AML-193 (cell line): ENCODE results near the gene ELN.
A peak's percentile ranks its signal among the peaks of the same experiment; 100 is the strongest.

Experiments used
- DNase-seq, 2 experiments: peaks; one replicate each; lab custom pipeline; 2025; lab: John Stamatoyannopoulos, UW

The ELN gene

DNA sequence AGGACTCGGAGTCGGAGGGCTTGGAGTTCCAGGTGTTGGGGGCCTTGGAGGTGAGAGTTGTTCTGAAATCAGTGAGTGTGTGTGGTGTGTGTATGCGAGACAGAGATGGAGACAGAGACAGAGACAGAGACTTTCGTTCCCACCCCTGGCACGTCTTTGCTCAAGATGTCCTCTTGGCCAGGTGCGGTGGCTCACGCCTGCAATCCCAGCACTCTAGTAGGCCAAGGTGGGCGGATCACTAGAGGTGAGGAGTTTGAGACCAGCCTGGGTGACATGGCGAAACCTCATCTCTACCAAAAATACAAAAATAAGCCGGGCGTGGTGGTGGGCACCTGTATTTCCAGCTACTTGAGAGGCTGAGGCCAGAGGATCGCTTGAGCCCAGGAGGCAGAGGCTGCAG, 35.7 kb downstream of the ELN start:
- no peak for DNase-seq

DNA sequence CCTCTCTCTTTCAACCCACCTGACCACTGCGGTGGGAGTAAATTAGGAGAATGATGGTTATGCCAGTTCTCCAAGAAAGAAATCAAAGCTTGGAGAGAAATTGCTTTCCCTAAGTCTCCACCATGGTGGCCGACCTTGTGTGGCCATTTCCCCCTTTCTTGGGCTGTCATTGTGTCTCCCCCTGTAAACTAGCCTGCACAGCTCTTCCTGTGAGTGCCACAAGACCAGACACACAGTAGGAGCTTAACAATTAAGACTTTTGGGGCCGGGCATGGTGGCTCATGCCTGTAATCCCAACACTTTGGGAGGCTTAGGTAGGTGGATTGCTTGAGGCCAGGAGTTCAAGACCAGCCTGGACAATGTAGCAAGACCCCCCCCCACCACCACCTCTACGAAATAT, 36.7 kb downstream of the ELN start:
- DNase-seq = no peak

DNA sequence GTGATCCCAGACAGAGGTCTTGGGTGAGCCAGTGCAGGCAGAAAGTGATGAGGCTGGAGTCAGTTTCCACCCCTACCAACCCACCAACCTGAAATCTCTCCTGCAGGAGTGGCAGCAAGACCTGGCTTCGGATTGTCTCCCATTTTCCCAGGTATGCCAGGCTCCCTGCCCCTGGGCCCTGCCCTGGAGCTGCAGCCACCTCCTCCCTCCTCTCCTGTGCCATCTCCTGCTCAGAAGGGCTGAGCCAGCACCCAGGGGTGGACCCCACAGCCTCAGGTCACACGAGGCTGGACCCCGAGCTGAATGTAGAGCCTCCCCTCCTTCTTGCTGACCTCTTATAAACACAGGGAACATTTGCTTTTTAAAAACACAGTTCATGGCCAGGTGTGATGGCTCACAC, 38.7 kb downstream of the ELN start:
- no peak for DNase-seq

DNA sequence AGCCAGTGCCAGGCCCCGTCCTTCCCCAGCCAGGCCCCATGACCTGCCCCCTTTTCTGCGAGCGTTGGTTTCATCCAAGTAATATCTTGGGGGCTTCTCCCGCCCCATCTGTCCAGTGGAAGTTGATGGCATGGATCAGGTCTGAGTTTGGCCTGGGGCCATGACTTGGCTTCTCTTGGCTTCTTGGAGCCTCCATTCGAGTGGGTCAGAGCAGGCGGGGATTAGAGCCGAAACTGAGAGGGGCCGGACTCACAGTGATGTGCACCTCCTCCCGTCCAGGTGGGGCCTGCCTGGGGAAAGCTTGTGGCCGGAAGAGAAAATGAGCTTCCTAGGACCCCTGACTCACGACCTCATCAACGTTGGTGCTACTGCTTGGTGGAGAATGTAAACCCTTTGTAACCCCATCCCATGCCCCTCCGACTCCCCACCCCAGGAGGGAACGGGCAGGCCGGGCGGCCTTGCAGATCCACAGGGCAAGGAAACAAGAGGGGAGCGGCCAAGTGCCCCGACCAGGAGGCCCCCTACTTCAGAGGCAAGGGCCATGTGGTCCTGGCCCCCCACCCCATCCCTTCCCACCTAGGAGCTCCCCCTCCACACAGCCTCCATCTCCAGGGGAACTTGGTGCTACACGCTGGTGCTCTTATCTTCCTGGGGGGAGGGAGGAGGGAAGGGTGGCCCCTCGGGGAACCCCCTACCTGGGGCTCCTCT, 40.6 kb downstream of the ELN start:
- DNase-seq = no peak

DNA sequence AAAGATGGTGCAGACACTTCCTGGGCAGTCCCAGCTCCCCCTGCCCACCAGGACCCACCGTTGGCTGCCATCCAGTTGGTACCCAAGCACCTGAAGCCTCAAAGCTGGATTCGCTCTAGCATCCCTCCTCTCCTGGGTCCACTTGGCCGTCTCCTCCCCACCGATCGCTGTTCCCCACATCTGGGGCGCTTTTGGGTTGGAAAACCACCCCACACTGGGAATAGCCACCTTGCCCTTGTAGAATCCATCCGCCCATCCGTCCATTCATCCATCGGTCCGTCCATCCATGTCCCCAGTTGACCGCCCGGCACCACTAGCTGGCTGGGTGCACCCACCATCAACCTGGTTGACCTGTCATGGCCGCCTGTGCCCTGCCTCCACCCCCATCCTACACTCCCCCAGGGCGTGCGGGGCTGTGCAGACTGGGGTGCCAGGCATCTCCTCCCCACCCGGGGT, 41.1 kb downstream of the ELN start:
- DNase-seq = no peak

DNA sequence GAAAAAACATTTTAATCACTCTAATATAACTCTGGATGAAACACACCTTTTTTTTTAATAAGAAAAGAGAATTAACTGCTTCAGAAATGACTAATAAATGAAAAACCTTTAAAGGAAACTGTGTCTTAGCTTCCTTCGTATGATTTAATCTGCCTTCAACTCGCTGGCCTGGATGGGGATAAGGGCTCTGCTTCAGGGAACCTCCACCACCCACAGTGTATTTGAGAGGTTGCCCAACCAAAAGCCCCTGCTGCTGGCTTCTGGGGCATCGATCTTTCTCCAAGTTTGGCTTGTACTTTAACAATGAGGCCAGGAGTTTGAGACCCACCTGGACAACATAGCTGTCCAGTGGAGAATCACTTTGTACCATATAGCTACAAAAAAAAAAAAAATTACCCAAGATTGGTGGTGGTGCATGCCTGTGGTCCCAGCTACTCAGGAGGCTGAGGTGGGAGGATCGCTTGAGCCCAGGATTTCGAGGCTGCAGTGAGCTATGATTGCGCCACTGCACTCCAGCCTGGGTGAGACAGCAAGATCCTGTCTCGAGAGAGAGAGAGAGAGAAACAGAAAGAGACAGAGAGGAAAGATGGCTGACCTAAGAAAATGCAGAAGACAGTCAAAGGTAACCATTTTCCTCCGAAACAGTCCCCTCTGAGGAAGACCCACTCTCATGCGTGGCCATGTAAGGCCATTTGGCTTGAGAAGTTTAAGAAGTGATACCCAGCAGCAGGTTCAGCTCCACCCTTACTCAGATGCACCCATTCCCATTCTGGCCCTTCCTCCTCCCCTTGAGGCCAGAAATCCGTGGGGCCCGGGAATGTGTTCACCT, 42.0 kb downstream of the ELN start:
- DNase-seq = no peak

DNA sequence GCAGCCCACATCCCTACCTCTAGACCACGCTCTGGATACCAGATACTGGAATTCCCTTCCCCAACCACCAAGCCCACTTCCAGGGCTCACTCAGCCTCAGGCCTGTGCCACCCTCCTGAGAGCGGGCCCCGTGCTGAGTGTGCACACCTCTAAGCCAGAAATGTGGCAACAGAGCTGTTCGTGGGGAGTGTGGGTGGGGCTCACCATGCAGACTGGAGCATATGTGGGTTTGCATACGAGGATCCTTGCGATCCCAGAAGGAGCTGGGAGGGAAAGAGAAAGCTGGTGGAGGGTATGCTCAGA, 42.6 kb downstream of the ELN start:
- no peak for DNase-seq

DNA sequence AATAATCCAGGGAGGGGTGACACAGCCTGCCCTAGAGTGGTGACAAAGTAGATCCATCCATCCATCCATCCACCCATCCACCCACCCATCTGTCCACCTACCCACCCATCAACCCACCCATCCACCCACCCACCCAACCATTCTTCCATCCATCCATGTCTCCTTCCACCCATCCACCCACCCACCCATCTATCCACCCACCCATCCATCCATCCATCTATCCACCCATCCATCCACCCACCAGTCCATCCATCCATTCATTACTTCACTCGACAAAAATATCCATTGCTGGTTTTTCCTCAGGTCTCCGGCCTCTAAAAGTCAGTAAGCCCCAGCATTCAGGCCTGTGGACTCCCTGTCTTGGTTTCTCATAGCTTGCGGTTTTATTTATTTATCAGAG, 43.1 kb downstream of the ELN start:
- no peak for DNase-seq

DNA sequence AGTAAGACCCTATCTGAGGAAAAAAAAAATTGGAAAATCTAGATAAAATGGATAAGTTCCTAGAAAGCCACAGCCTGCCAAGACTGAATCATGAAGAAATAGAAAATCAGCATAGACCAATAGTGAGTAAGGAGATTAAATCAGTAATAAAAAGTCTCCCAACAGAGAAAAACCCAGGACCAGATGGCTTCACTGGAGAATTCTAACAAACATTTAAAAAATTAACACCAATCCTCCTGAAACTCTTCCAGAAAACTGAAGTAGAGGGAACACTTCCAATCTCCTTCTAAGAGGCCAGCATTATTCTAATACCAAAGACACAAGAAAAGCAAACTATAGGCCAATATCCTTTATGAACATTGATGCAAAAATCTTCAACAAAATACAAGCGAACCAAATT, 46.8 kb downstream of the ELN start:
- no peak for DNase-seq

DNA sequence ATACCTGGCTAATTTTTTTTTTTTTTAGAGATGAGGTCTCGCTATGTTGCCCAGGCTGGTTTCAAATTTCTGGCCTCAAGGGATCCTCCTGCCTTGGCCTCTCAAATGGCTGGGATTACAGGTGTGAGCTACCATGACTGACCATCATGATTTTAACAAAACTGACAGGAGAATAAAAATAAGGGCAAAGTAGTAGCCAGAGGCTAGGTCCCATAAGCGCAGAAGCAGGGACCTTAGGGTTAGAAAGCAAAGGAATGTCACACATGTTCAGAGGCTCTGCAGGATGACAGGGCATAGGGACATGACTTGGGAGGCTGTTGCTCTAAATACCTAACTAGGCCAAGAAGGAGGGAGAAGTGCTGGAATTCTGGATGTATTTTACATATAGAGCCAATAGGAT, 50.5 kb downstream of the ELN start:
- DNase-seq = no peak

DNA sequence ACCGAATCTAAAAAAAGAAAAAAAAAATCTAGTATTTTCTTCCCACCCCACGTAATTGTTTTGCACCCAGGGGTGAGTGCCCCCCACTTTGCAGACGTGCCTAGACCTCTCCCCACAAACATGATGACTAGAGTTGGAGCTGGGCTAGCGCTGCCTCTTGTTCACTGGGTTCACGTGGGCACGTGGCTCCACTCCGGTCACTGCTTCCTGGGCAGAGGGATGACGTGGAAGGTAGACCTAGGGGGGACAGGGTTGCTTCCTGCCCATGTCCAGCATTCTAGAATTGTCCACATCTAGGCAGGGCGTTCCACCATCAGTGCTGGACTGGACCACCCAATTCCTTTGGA, 54.8 kb downstream of the ELN start:
- DNase-seq = no peak

DNA sequence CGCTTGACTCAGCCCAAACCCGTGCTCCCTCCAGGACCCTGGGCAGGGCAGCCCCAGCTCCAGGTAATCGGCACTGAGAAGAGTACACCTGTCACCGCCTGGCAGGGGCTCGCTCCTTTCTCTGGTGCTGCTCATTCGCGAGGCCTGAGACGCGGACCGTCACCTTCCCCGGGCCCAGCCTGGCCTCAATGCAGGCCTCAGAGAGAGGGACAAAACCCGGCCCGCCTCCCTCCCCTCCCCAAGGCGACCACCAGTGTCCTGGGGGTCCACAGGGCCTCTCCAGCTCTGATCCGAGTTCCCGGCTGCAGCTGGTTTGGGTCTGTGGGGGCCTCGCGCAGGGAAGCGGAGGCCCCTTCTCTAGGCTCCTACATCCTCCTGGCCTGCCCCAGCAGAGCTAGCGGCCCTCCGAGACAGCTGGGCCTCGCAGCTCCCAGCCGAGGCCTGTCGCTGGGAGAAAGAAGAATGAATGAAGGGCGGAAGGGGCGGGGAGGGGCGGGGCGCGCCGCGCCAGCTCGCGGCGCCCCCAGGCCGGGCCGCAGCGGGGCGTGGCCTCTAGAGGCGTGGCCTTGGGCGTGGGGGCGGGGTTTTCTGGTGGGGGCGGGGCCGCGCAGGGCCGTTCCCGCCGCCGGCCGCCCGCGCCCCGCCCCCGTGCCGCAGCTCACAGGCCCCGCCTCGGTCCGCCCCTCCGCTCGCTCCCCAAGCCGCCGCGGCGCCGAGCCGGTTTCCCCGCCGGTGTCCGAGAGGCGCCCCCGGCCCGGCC, 55.3 kb downstream of the ELN start, which contains the start of gene LIMK1:
TSS of gene LIMK1 (plus strand) at position 688 of the 760 bp plus-strand sequence. CDS start 187 bp downstream, outside the sequence.
- DNase-seq = peak; percentile 51 to 67

DNA sequence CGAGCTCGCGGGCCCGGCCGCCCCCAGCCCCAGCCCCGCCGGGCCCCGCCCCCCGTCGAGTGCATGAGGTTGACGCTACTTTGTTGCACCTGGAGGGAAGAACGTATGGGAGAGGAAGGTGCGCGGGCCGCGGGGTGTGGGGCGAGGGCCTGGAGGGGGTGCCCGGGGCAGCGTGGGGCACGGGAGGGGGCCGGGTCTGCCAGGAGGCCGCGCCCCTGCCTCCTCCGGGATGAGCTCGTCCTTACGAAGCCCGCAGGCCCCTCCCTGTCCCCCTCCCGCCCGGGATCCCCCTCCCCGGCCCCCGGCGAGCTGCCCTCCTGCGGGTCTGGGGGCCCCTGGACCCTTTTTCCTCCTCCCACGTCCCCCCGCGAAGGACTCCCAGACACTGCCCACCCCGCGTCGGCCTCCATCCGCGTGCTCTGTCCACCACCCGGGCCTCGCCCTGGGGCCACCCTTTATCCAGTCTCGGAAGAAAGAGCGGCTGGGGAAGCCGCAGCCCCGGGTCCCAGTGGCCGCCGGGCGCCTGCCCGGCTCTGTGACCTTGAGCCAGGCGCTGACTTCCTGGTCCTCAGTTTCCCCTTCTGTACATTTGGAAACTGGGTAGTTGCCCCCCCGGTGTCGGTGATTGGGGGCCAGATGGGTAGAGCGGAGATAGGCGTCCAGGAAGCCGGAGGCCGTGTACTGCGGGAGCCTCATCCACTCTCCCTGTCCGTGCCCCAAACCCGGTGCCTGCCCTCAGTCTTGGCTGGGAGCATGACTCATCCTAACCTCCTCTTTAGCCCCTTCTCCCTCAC, 56.2 kb downstream of the ELN start:
- DNase-seq = peak in 1 of 2 experiments; percentile 8

DNA sequence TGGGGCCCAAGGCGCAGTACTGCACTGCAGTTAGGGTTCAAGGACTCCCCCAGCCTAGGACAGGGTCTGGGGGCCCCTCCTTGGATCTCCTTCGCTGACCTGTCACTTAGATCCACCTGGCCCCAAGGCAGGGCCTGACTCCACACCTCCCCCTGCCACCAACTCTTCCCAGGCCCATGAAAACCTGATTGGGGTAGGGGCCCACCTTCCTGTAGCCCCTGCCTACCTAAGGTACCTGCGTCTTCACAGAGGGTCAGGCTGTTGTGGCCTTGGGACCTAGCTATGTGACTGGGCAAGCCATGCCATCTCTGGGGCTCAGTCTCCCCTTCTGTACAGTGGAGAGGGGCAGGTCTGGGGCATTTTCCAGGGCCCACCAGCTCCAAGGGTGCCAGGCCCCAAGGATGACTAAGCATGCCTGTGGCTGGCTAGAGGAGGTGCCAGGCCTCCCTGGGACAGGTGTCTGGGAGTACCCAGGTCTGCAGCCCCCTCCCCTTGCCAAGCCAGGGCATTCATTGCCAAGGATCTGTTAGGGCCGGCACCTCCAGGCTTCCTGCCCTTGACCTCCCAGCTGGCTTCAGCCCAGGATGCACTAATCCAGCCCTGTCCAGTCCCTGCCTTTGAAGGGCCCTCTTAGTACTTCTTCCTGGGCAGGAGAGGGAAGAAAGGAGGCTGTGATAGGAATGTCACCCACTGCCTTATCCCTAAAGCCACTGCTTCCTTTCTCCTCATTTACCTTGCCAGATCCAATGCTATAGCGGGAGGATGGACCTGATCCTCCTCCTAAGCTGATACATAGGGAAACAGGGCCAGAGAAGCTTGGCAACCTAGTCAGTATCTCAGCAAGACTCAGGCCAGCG, 57.0 kb downstream of the ELN start:
- no peak for DNase-seq

DNA sequence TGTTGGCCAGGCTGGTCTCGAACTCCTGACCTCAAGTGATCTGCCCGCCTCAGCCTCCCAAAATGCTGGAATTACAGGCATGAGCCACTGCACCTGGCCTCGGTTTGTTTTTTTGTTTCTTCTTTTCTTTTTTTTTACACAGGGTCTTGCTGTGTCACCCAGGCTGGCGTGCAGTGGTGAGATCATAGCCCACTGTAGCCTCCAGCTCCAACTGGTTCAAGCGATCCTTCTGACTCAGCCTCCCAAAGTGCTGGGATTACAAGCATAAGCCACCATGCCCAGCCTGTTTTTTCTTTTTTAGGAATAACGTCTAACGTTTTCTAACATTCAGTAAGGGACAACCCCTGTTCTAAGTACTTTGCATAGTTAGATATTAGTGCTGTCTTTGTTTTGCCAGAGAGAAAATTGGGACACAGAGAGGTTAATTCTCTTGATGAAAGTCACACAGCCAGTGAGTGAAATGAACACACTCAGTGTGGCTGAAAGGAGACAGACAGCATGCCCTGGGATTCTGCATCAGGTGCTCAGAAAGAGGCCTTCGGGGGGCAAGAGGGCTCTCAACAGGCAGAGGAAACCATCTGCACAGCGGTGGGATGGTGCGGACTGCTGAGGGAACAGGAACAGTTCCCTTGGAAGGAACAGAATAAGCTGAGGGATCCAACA, 59.9 kb downstream of the ELN start:
- no peak for DNase-seq

DNA sequence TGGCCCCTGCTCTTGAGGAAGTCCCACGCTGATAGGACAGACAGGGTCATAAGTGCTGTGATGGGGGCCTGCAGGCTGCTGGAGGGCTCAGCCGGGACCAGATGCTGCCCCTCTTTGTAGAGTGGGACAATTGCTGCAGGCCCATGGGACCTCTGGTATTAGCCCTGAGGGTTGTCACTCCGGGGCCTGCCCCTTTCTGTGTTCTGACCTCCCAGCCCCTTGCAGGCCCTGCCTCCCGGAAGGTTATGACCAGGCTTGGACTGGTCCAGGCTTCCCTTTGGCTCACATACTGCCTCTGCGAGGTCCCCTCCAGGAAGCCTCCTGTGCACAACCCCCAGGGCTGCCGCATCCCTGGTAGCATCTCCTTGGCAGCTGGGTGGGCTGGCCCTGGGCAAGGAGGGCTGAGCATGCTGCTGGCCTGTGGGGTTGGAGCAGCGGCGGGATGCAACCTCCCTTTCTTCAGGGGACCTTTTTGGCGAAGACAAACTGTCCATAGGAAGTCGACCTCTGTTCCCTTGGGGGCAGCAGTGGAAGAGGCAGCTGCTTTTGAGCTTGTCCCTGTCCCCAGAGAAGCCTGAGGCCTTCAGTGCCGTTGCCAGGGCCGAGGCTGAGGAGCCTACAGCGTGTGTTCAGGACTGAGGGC, 64.5 kb downstream of the ELN start:
- no peak for DNase-seq

DNA sequence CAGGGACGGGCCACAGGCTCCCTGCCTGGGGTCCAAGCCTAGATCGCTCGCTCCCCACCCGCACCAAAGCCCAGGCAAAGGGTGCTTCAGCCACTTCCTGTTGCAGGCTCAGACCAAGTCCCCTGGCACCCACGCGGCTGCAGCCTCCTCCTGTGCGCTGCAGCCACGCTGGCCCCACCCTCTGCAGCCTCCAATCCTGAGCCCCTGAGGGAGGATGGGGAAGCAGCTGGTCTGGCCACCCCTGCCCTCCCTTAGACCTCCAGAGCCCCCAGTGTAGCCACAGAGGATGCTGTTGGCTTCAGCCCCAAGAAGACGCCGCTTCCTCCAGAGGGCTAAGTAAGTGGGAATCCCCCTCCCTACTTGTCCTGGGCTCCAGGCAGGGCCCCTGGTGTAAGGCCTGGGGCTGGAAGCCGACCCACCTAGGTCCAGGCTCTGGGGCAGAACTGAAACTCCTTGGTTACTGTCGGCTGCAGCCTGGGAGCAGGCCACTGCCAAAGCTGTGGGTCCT, 65.0 kb downstream of the ELN start:
- DNase-seq = peak in 1 of 2 experiments; percentile 3

DNA sequence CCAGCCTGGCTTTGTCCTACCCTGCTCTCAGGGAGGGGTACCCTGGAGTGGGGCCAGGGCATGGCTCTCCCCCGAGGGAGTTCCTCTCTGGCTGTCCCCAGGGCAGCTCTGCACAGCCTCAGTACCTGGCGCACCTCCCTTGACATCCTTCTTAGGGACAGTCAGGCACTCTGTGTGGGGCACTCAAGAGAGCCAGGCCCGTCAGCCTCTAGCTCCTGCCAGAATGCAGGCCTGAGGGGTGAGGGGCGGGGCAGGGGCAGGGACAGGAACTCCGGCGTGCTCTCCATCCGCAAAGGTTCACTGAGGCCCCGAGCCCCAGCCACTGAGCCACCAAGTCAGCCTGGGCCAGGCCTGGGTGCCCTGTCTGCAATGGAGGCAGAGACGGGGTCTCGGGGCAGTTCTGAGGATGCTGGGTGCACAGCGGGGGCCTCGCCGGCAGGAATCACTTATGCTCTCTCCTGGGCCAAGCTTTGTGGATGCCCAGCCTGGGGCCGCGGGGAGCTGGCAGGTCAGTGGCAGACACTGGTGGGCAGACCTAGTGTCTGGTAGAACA, 65.8 kb downstream of the ELN start:
- DNase-seq = no peak
